ENCODE results near the gene AIMP2.
"Not testable (repeated sequence)": the region's sequence is repeated elsewhere in the genome, so short reads cannot be mapped to it uniquely, and the experiment has no call there.

DNA sequence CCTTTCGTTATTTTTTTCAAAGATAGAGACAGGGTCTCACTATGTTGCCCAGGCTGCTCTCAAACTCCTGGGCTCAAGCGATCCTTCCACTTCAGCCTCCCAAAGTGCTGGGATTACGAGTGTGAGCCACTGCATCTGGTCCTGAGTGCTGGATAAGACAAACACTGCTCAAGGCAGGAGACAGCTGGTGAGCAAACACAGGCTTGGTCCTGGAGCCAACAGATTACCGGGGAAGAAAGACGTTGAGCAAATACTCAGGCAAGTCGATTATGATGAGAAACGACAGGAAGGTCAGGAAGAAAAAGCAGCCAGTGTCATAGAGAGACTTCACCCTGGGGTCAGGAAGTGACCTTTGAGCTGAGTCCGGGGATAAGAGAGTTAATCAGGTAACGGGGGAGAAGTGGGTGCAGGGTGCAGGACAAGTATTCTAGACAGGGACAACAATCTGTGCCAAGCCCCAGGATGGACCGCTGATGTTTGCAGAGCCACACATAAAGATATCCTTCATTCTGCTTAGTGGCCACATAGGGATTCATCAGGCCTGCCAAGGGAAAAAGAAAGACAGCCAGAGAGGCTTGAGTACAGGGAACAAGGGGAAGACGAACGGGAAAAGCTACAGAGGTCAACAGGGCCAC lies 29.3 kb upstream of the AIMP2 start:
- TF ChIP-seq POLR2A (IDR thresholded peaks at IDR 0.05; ENCODE audit: low read length); GATA1 (IDR thresholded peaks at IDR 0.05; ENCODE audit: low read depth, low read length): not testable (repeated sequence)

Measured in erythroblast (primary cell).